GM19240 (cell line): ENCODE measurements around the gene ZFP57.
"Not testable (repeated sequence)": the region's sequence is repeated elsewhere in the genome, so short reads cannot be mapped to it uniquely, and the experiment has no call there.

ENCODE experiments used
- DNase-seq: peaks from one replicate; pipeline ENCODE4 v3.0.0; 2011; ENCODE audit warnings: low spot score; ENCODE audit not compliant: insufficient read length

Gene ZFP57

DNA sequence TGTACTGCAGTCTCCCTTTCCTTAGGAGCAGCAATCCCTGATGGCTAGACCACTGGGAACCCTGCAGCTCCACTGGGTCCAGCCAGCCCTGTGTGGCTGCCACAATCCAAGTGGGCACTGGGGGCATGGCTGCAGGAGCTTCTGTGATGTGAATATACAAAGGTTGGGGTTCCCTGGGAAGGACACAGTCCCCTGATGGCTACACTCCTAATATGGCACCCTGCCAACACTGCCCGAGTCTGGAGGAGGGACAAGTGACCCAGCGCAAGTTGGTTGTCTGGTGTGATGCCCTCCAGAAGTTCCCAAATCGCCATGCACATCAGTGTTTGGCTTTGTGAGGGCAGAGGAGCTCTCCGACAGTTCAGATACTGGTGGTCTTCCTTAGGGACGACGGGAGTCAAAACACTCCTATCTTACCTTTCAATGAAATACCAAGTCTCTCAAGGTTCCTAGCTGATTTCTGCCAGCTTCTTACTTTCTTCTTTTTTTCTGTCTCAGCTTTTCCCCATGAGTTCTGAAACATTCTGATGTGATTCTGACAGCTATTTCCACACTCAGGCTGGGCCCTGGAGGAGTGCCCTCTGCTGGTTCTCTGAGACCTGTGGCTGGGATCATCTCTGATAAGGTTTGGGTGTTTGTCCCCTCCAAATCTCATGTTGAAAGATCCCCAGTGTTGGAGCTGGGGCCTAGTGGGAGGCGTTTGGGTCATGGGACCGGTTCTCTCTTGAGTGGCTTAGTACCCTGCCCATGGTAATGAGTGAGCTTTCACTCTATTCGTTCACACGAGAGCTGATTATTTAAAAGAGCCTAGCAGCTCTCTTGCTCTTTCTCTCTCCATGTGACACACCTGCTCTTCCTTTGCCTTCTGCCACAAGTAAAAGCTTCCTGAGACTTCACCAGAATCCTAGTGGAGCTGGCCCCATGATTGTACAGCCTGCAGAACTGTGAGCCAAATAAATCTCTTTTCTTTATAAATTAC, 15.5 kb upstream of the ZFP57 start:
- DNase-seq: no peak

DNA sequence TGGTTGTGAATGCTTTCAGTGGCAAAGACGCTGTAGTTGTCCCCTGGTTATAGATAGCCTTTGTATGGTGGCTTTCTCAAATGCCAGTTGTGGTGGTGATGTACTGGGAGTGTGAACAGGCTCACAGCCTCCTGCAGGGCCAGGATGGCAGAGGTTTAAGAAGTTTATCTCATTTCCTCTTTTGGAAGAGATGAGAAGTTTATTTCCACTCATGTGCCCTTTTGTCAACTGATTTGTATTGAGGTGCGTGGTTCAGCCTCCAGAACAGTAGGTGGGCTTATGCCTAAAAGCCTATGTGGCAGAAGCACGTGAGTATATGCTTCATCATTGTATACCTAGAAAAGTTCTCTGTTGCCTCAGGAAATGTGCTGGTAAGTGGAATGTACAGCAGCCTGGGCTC, 13.7 kb upstream of the ZFP57 start:
- no peak for DNase-seq

DNA sequence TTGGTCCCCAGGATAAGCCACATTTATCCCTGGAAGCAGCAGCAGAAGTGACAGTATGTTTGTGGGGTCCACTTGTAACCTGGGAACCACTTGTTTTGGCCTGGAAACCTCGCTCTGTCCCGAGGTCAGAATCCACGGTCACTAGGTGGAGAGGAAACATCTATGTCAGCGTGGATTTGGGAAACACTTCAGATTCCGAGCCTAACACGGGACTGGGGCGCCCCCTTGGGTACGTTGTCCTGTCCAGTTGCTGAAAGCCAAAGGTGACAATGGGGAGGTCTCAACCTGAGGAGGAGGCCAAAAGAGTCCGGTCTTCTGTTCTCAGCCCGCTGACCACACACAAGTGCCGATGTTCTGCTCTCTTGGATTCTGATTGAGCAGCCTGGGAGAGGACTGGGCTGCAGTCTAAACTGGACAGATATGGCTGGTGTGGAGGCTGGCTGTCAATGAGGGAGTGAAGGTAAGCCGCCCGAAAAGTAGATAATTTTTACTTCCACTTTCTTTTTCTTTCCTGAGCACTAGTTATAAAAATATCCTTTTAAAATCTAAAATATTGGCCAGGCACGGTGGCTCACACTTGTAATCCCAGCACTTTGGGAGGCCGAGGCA, 4.9 kb upstream of the ZFP57 start:
- no peak for DNase-seq

DNA sequence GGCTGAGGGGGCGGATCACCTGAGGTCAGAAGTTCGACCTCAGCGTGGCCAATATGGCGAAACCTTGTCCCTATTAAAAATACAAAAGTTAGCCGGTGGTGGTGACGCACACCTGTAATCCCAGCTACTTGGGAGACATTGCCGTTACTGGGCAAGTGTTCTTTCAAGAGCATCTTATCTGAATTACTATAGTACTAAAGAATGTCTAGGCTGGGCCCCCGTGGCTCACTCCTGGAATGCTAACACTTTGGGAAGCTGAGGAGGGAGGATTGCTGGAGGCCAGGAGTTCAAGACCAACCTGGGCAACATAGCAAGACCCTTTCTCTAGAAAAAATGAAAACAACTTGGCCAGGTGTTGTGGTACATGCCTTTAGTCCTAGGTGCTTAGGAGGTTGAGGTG, 859 bp upstream of the ZFP57 start:
- no peak for DNase-seq

DNA sequence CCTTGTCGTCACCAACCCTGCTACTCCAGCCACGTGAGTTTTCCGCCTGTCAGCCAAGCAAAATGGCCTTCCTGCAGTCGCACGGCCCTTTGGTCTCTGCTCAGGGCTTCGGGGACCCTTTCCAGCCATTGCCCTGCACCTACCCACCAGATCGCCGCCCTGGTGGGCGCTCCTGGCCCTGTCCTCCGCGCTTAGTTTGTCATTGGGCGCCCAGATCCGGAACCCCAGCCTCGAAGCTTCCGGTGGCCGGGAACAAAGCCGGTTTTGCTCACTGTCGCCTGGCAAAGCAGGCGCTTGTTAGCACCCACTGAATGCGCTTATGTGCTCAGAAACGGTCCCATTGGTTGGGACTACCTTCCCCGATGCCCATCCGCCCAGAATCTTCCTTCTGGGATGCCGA, 536 bp downstream of the ZFP57 start:
- DNase-seq: no peak

DNA sequence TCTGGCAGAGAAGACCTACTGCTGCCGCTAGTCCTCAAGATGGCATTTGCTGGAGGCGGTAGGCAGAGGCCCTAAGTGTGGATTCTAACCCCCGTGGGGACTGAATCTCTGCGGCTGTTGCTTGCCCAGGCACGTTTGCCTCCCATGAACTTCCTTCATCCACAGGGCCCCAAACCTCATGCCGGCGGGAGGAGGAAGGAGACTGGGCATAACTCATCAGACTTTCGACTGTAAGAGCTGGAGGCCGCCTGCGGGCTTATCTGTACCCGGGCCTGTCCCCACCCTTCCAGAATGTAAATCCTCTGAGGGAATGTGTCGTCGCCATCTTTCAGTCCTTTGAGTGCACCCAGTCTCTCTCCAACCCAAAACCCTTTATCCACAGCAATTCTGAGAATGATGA, 990 bp downstream of the ZFP57 start:
- no peak for DNase-seq

DNA sequence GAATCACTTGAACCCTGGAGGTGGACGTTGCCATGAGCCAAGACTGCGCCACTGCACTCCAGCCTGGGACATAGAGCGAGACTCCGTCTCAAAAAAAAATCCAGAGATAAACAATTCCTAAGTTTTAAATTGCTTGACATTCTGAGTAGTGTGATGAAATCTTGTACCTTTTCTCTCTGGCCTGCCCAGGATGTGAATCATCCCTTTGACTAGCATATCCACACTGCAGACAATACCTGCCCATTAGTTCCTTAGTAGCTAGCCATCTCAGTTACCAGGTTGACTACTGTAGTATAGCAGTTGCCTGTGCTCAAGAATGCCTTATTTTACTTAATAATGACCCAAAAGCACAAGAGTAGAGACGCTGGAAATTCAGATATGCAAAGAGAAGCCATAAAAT, 2.8 kb downstream of the ZFP57 start:
- no peak for DNase-seq

DNA sequence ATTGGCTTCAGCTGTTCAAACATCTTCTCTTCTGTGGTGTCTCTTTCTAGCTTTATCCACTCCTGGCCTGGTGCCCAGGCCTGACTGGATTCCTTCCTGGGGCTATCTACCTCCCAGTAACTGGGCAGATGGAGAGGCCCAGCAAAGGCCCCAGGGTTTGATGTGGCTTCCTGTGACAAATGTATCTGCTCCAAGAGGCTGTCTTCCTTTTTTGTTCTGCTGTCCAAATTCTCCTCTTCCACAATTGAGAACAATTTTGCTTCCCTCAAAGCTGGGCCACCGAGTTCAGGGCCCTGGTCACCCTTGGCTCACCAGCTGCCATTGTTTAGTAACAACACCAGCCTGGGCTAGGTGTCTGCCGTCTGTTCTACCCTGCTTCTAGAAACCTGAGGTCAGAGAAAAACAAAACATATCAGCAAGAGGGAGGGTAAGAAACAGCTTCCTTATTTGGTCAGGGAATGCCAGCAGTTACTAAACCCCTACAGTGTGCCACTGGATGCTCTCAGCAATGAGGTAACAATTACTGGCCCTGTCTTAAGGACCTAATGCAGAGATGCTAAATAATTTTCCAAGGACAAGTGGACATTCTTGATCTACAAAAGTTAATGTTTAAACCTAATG, 3.9 kb downstream of the ZFP57 start:
- DNase-seq: no peak

DNA sequence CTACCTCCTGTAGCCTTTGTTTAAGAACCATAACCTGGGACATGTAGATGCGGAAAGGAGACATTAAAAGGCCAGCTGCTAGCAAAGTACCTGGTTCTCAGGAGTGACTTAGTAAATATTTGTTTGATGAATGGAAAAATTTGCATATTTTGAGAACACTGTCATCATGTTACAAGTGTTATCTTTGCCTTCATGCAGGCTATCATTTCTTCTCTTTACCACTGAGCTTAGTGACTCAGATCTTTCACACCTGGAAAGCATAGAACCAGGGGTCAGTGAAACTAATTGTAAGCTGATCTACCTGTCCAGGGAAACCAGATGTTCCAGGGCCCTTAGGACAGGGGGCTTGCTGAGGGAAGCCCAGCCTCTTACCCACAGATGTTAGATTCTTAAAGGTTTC, 5.4 kb downstream of the ZFP57 start:
- DNase-seq: no peak

DNA sequence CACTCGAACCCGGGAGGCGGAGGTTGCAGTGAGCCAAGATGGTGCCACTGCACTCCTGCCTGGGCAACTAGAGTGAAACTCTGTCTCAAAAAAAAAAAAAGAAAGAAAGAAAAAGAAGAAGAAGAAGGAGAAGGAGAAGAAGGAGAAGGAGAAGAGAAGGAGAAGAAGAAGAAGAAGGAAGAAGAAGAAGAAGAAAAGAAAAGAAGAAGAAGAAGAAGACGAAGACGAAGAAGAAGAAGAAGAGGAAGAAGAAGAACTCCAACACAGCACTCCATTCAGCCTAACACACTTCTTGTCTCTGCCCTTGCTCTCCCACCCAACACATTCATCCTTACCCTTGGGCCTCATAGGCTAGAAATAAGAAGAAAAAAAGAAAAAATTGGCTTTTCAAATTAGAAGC, 6.9 kb downstream of the ZFP57 start:
- no peak for DNase-seq

DNA sequence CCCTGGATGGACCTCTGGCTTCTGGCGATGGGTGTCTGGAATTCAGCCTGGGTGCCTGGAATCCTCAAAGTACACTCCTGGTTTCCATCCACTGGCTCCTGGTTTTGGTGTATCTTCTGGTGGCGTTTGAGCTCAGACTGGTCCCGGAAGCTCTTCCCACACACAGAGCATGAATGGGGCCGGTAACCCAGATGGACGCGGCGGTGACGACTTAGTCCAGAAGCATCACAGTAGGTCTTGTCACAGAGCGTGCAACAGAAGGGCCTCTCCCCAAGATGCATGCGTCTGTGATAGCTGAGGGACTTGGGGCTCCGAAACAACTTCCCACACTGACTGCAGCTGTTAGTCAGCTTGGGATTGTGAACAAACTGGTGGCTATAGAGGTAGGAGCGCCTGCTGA, 7.8 kb downstream of the ZFP57 start:
- DNase-seq: no peak

DNA sequence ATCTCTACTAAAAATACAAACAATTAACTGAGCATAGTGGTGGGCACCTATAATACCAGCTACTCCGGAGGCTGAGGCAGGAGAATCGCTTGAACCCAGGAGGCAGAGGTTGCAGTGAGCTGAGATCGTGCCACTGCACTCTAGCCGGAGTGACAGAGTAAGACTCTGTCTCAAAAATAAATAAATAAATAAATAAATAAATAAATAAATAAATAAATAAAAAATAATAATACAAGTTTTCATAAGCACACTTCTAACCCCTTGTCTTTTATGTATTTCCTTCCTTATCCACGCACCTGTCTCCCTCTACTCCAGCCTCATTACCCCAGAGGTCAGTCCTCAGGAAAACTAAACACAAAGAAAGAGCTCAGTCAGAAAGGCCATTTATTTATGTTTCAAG, 8.8 kb downstream of the ZFP57 start:
- DNase-seq: not testable (repeated sequence)

DNA sequence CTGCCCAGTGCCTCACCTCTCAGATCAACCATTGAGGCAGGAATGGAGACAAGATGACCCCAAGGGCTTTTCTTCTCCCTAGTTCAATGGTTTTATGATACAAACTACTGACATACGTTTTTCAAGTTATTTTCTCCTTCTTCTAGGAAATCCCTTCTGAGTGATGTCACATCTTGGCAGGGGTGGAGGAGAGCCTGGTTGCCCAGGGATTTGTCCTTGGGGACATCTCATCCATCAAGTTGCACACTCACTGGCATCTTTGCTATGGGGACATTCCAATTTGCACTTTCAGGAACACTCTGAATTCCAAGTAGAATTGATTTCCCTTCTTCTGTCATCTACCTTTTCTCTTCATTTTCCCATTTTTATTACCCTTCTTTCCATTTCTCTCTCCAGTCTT, 9.9 kb downstream of the ZFP57 start:
- DNase-seq: no peak

DNA sequence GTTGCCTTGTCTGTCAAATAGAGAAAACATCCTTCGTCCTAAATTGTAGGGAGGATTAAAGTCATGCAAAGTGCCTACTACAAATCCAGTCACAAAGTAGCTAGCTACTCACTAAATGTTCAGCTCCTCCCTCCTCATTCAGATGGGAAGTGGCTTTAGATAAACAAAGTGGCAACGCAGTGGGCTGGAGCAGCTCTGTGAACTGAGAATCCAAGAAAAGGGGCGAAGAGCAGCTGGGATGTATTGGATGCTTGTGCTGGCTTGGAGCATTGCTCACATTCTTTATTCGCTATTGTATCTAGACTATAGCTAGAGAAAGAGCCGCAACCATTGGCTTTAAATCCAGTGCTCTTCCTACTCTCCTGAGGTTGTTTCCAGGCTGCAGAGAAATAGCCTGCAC, 13.8 kb downstream of the ZFP57 start:
- no peak for DNase-seq

DNA sequence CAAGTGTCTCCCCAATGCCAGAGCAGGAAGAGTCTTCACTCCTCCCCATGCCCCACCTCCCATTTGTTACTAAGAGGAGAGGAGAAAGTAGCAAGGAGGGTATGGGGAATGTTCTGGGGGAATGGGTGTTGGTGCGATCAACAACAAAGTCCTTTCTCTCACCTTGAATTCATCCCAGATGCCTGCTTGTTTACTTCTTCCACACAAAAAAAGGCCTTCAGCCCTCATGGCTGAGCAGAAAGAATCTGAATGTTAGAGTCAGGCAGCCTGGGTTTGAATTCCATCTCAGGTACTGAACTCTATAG, 14.2 kb downstream of the ZFP57 start:
- no peak for DNase-seq

DNA sequence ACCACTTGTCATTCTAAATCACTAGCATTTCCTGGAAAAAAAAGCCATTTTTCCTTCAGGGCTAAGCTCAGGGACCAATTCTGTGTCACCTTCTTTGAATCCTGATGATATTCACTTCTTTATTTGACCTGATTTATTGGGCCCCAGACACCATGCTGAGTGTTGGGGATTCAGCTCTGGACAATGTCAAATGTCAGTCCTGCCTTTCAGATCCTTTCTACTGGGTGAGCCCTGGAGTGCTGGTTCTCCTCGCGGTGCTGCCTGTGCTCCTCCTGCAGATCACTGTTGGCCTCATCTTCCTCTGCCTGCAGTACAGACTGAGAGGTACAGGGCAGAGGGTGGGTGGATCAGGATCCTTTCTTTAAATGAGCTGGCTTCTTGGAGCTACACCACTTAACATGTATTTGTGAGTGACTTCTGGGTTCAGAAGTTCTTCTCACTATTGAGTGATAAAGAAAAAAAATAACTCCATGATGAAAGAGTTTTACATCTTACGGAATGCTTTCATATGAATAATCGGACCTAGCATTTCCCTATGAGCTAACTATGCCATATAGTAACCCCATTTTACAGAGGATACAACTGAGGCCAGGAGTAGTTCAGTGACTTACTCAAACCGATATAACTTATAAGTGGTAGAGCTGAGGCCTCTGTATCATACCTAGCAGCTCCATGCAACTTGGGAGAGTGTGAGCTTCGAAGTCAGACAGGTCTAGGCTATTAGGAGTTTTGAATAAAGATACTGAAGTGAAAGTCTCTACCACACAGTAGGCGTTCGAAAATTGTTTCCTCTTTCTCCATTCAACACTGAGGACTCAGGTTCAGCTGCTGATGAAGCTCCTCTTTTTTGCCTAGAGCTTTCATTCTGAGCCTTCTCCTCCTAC, 14.8 kb downstream of the ZFP57 start:
- no peak for DNase-seq

DNA sequence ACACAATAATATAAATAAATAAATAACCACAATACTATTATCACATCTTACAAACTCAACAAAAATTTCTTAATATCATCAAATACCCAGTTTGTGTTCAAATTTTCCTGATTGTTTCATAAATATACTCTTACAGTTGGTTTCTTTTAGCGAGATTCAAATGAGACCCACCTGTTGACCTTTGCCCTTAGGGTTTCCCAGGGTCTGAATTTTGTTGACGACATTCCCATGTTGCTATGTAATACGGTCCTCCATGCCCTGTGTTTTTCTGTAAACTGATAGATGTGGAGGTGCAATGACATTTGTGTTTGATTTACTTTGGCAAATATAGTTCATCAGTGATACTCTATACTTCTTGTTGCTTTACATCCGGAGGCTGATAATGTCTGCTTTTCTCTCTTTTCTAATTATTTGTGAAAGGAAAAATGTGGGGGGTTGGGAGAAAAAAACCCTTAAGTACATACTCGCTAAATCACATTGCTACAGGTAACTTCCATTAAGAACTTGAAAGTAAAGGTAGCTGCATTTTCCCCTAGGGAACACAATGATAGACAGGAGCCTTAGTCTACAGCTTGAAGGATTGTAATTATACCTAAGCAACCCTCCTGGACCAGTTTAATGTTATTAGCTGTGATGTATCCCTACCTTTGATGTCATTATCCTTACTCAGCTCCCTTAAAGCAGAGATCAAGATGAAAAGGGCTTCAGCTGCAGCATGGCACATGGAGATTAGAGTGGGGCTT, 17.5 kb downstream of the ZFP57 start:
- no peak for DNase-seq

DNA sequence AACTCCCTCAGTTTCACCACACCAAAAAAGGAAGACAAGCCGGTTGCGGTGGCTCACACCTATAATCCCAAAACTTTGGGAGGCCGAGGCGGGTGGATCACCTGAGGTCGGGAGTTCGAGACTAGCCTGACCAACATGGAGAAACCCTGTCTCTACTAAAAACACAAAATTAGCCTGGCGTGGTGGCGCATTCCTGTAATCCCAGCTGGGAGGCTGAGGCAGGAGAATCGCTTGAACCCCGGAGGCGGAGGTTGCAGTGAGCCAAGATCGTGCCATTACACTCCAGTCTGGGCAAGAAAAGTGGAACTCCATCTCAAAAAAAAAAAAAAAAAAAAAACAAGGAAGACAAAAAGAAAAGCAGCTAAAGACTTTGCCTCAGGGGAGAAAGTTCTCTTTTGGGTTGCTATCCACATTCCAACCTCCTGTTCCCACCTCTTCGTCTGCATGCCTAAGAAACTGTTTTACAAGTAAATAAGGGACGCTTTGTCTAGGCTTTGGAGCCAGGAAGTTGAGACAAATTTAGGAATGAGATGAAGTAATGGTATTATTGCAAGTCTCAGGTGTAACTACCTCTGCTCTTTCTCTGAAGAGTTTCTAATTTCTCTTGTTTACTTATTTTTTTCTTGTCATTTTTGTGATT, 19.3 kb downstream of the ZFP57 start:
- not testable (repeated sequence) for DNase-seq

DNA sequence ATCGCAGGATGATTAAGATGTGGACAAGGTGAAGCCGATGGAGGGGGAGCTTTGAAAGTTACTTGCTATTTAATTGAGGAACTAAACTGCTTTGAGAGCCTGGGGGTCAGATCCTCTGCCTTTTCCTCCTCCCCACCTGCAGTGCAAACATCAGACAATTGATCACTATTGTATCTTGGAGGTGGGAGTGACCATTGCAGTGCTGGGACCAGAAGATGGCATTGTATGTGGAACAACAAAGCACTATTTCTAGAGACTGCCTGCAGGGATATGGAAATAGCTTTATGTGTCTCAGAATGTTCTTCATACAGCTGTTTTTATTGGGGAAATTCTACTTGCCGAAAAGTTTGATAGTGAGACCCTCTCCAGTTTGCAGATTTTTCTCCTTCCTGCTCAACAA, 19.9 kb downstream of the ZFP57 start:
- DNase-seq: no peak

DNA sequence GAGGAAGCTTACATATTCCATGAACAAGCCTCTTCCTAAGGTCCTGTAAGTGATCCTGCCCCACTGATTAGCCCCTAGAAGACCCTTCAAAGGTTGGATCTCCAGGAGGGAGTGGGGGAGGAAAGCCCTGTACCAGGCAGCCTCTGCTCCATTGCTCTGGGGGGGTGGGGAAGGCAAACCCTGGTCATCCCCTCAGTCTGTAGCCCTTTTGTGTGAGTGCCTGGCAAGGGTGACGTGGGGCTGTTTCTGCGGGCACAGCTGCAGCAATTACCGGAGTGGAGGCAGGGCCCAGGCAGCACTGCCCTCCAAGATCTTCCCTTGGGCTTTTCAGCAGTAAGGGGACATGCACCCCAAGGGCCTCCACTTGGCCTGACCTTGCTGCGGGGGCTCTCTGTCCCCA, 24.2 kb downstream of the ZFP57 start, which contains the start of gene MOG:
Gene MOG (plus strand): TSS at position 295 of the 400 bp plus-strand sequence. CDS start 118 bp downstream, outside the sequence.
- DNase-seq: no peak
